Measurements from ENCODE around the gene PRKCG. TPM values are rescaled to one million over a fixed set of nuclear protein-coding genes. Genes with fewer than 3 reads are reported as not detected.

PRKCG gene
- total and polyA plus RNA-seq, 2 of the 8 experiments (the other 6 are each of a cell fraction or from before 2014, with no cell fraction given), result 6.1 to 10.6 TPM

DNA sequence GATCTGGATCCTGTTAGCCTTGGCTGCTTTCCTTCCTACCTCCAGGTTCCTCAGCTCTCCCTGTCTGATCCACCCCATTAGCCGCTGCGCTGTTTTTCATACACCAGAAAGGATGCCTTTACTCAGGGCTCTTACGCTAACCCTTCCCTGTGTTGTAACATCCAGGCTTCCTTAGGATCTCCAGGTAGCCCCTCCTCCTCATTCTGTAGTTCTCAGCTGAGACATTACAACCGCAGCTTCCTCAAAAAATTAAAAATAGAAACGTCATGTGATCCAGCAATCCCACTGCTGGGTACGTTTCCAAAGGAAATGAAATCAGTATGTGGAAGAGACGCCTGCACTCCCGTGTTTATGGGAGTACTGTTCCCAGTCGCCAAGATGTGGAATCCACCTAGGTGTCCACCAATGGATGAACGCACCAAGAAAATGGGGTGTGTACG, 32.7 kb upstream of the PRKCG start:
- no peak overlapping the region for H3K18ac ChIP-seq (ENCODE audit: extremely low read depth, low read length)
- FAIRE-seq (no peak), DNase-seq (ENCODE audit: low read depth in 1 of 2, low spot score in 2 of 2) (no peak)
- TF ChIP-seq TBP (IDR thresholded peaks at IDR 0.05; ENCODE audit: low read depth, low read length) (no peak), SP2 (IDR thresholded peaks at IDR 0.05; ENCODE audit: low read length) (no peak), GABPA (IDR thresholded peaks at IDR 0.05; ENCODE audit: borderline replicate concordance, insufficient read depth, low read length) (no peak), ASH2L (IDR thresholded peaks at IDR 0.05; ENCODE audit: low read length) (no peak), CHD2 (IDR thresholded peaks at IDR 0.05; ENCODE audit: low read length) (no peak), RAD21 (IDR thresholded peaks at IDR 0.05 in 1 of 2, conservative IDR thresholded peaks at IDR 0.05 in 1 of 2; ENCODE audit: low read depth in 2 of 2, low read length in 2 of 2) (no peak)
- TF ChIP-seq, protein P1, sequence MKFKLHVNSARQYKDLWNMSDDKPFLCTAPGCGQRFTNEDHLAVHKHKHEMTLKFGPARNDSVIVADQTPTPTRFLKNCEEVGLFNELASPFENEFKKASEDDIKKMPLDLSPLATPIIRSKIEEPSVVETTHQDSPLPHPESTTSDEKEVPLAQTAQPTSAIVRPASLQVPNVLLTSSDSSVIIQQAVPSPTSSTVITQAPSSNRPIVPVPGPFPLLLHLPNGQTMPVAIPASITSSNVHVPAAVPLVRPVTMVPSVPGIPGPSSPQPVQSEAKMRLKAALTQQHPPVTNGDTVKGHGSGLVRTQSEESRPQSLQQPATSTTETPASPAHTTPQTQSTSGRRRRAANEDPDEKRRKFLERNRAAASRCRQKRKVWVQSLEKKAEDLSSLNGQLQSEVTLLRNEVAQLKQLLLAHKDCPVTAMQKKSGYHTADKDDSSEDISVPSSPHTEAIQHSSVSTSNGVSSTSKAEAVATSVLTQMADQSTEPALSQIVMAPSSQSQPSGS (IDR thresholded peaks at IDR 0.05; ENCODE audit: low read length), result no peak
- H2BK15ac ChIP-seq (ENCODE audit: low read length), result no peak overlapping the region
- no peaks in the 10 kb centered on the region for H3K79me1 ChIP-seq (ENCODE audit: low read depth, low read length)
- 0 out of 7 replicates have a peak, but pooled peaks cover 0 to 2% (median 0%) of the 10 kb centered on the region in 4 experiments for H3K4me1 ChIP-seq (replicated peaks in 1 of 4; ENCODE audit: control insufficient read depth in 3 of 4, insufficient read depth in 4 of 4, low read length in 3 of 4)
- no peak overlapping the region for H3K4me3 ChIP-seq (ENCODE audit: extremely low read depth in 1 of 4, insufficient read depth in 2 of 4, low read depth in 3 of 4, low read length in 4 of 4)
- 92% methylated on average over 11 of the region's 11 CpGs; no CpG with 5 or more reads in 1 of the 2 experiments for WGBS, 2 experiments (ENCODE audit: extremely low coverage in 1 of 2, insufficient coverage in 1 of 2, insufficient read length in 1 of 2, insufficient replicate concordance in 2 of 2, low coverage in 1 of 2, low lambda C conversion rate in 2 of 2, missing lambda C conversion rate in 1 of 2)
- H3K14ac ChIP-seq (ENCODE audit: insufficient read length), result no peak overlapping the region
- no peak overlapping the region for H2AK5ac ChIP-seq (ENCODE audit: low read depth, low read length)
- H3K79me2 ChIP-seq (ENCODE audit: control insufficient read depth in 1 of 2, insufficient read depth in 2 of 2, low read length in 2 of 2), result no peaks in the 10 kb centered on the region
- H2BK120ac ChIP-seq (replicated peaks; ENCODE audit: low read depth, low read length), result no peak overlapping the region
- POLR2A ChIA-PET (ENCODE audit: partially characterized antibody), result interaction anchor here (0.9 to 14.6 kb wide), 2 partner anchors 17 to 132 kb away, joined by 3 to 137 read pairs; partner anchors contain the start of gene MYADM
- no peak overlapping the region for H3K23ac ChIP-seq (ENCODE audit: insufficient read length)
- no peak overlapping the region for H4K5ac ChIP-seq (ENCODE audit: insufficient read length, low read depth, low read length)
- CTCF ChIA-PET (ENCODE audit: partially characterized antibody), result interaction anchor here (0.8 to 4.5 kb wide), 9 partner anchors 17 to 175 kb away, joined by 3 to 17 read pairs (median 4); no protein-coding TSS in a partner anchor
- H2BK20ac ChIP-seq (ENCODE audit: low read length), result no peak overlapping the region
- no peak overlapping the region for H3K4me2 ChIP-seq (ENCODE audit: insufficient read depth in 1 of 2, low read depth in 2 of 2, low read length in 2 of 2)
- H3K56ac ChIP-seq (replicated peaks; ENCODE audit: insufficient read length, low read depth, low read length), result no peak overlapping the region
- H3K36me3 ChIP-seq (ENCODE audit: control insufficient read depth in 2 of 4, insufficient read depth in 4 of 4, low read length in 3 of 4), result no peaks in the 10 kb centered on the region
- no peaks in the 10 kb centered on the region for H3K9me3 ChIP-seq (ENCODE audit: insufficient read depth in 2 of 2, low read depth in 1 of 2, low read length in 1 of 2)
- no peaks in the 10 kb centered on the region for H4K20me1 ChIP-seq (replicated peaks in 1 of 2; ENCODE audit: control insufficient read depth in 1 of 2, insufficient read depth in 2 of 2, low read length in 2 of 2)
- no peaks in the 10 kb centered on the region for H3K23me2 ChIP-seq (ENCODE audit: low read depth, low read length)
- no peak overlapping the region for H2AFZ ChIP-seq (ENCODE audit: low read length)
- H4K8ac ChIP-seq (ENCODE audit: extremely low read depth, insufficient read depth, low read length), result no peak overlapping the region
- H2BK5ac ChIP-seq (ENCODE audit: low read depth, low read length), result no peak overlapping the region
- H3K27me3 ChIP-seq (replicated peaks in 1 of 4; ENCODE audit: control insufficient read depth in 3 of 4, extremely low read depth in 1 of 4, insufficient read depth in 3 of 4, low read length in 3 of 4), result no peaks in the 10 kb centered on the region
- H3K4ac ChIP-seq (replicated peaks; ENCODE audit: insufficient read length, low read depth, low read length), result no peak overlapping the region
- no peak overlapping the region for H3K9ac ChIP-seq (replicated peaks in 1 of 4; ENCODE audit: extremely low read depth in 1 of 4, low read depth in 3 of 4, low read length in 3 of 4)
- no peak overlapping the region for H3K27ac ChIP-seq (ENCODE audit: low read depth, low read length)
- no peak overlapping the region for H2BK12ac ChIP-seq (ENCODE audit: low read depth, low read length)
- no peak overlapping the region for H4K91ac ChIP-seq (replicated peaks; ENCODE audit: insufficient read length, low read length)
